Activated CD8-positive, alpha-beta memory T cell treated with anti-CD3 and anti-CD28 coated beads, Interleukin-2, amount 10 ng/mL, durations not matched to agents 7 days and 5 days (primary cell): ENCODE data around the gene TUBB4A. TPM values are rescaled to one million over a fixed set of nuclear protein-coding genes. Genes with fewer than 3 reads are reported as not detected.
"Not testable (repeated sequence)": the region's sequence is repeated elsewhere in the genome, so short reads cannot be mapped to it uniquely, and the experiment has no call there.

Experiments used
- ATAC-seq: fragments of 150-1000 bp; cut with Tn5 transposase; one replicate; pipeline ENCODE4 v1.10.0; 2021; ENCODE audit warnings: moderate library complexity
- CTCF ChIA-PET: fragments of 350-600 bp; sonication (Branson Sonifier 250); formaldehyde crosslinking; loops from one replicate; lab custom pipeline; 2021; ENCODE audit warnings: antibody characterized with exemption; lab: Charles Lee
- DNase-seq: peaks from one replicate; pipeline ENCODE4 v3.0.0-alpha.2; 2020
- H3K27ac Mint-ChIP-seq: one replicate; pipeline ENCODE4 v1.8.0; 2021; ENCODE audit warnings: mild to moderate bottlenecking, mixed read lengths
- H3K27me3 Mint-ChIP-seq: one replicate; pipeline ENCODE4 v1.8.0; 2021; ENCODE audit warnings: mixed read lengths
- H3K36me3 Mint-ChIP-seq: one replicate; pipeline ENCODE4 v1.8.0; 2021; ENCODE audit warnings: mild to moderate bottlenecking, mixed read lengths
- H3K4me1 Mint-ChIP-seq: one replicate; pipeline ENCODE4 v1.8.0; 2021; ENCODE audit warnings: mixed read lengths
- H3K4me3 Mint-ChIP-seq: one replicate; pipeline ENCODE4 v1.8.0; 2021; ENCODE audit warnings: mild to moderate bottlenecking, moderate library complexity, mixed read lengths
- H3K9me3 Mint-ChIP-seq: one replicate; pipeline ENCODE4 v1.8.0; 2022; ENCODE audit warnings: low read depth, mixed read lengths
- total RNA-seq, 2 experiments: library from RNA; stranded (reverse); gene quantifications; one replicate each; pipeline ENCODE4 v1.2.3, GENCODE V29; 2021

Gene TUBB4A
- total RNA-seq, 2 experiments from 2014 or later = 7.5 to 8.1 TPM

GRCh38 chr19:6518145-6518911, 16.2 kb upstream of the TUBB4A start:
- Mint-ChIP-seq H3K9me3 (no peaks in the 10 kb centered on the region), H3K36me3 (peaks cover 2% of the 10 kb centered on the region), H3K4me1 (peaks cover 51% of the 10 kb centered on the region), H3K27me3 (no peaks in the 10 kb centered on the region), H3K27ac (peak overlapping the region; percentile 86), H3K4me3 (peak overlapping the region; percentile 67)
- CTCF ChIA-PET = interaction anchor here (0.9 to 4.3 kb wide), 12 partner anchors 9 to 349 kb away, joined by 3 to 61 read pairs (median 6); partner anchors contain the start of genes GPR108, TNFSF14 and TNFSF9
- ATAC-seq = peak; percentile 26
- peak; percentile 76 for DNase-seq

GRCh38 chr19:6516659-6517291, 14.7 kb upstream of the TUBB4A start:
- peaks cover 41% of the 10 kb centered on the region for H3K4me1 Mint-ChIP-seq
- no peaks in the 10 kb centered on the region for H3K27me3 Mint-ChIP-seq
- H3K27ac Mint-ChIP-seq = peak overlapping the region; percentile 96
- DNase-seq = peak; percentile 95
- no peaks in the 10 kb centered on the region for H3K36me3 Mint-ChIP-seq
- CTCF ChIA-PET = interaction anchor here (0.6 to 4.3 kb wide), 42 partner anchors 10 to 374 kb away, joined by 3 to 61 read pairs (median 4); partner anchors contain the start of genes CD70, CLPP, DENND1C and GPR108
- H3K4me3 Mint-ChIP-seq = peak overlapping the region; percentile 89
- H3K9me3 Mint-ChIP-seq = no peaks in the 10 kb centered on the region
- peak; percentile 81 for ATAC-seq

GRCh38 chr19:6516018-6516658, 14.0 kb upstream of the TUBB4A start:
- peak; percentile 92 for DNase-seq
- peaks cover 40% of the 10 kb centered on the region for H3K4me1 Mint-ChIP-seq
- CTCF ChIA-PET = interaction anchor here (0.6 to 4.3 kb wide), 40 partner anchors 9 to 374 kb away, joined by 3 to 61 read pairs (median 4); partner anchors contain the start of genes CD70, CLPP, DENND1C and GPR108
- peak overlapping the region; percentile 96 for H3K27ac Mint-ChIP-seq
- H3K4me3 Mint-ChIP-seq = peak overlapping the region; percentile 89
- ATAC-seq = peak; percentile 71
- H3K27me3 Mint-ChIP-seq = no peaks in the 10 kb centered on the region
- H3K36me3 Mint-ChIP-seq = no peaks in the 10 kb centered on the region
- no peaks in the 10 kb centered on the region for H3K9me3 Mint-ChIP-seq

GRCh38 chr19:6514926-6515544, 12.9 kb upstream of the TUBB4A start:
- H3K36me3 Mint-ChIP-seq = no peaks in the 10 kb centered on the region
- H3K9me3 Mint-ChIP-seq = no peaks in the 10 kb centered on the region
- no peak for DNase-seq
- peaks cover 33% of the 10 kb centered on the region for H3K4me1 Mint-ChIP-seq
- H3K27me3 Mint-ChIP-seq = no peaks in the 10 kb centered on the region
- peak overlapping the region; percentile 11 for H3K4me3 Mint-ChIP-seq
- no peak for ATAC-seq
- H3K27ac Mint-ChIP-seq = no peak overlapping the region
- CTCF ChIA-PET = interaction anchor here (1.2 to 4.3 kb wide), 3 partner anchors 8 to 222 kb away, joined by 3 to 46 read pairs (median 11); partner anchors contain the start of gene GPR108

GRCh38 chr19:6514089-6514488, 12.0 kb upstream of the TUBB4A start:
- Mint-ChIP-seq H3K9me3 (no peaks in the 10 kb centered on the region), H3K27me3 (no peaks in the 10 kb centered on the region), H3K27ac (no peak overlapping the region), H3K4me1 (peaks cover 25% of the 10 kb centered on the region), H3K4me3 (no peak overlapping the region), H3K36me3 (no peaks in the 10 kb centered on the region)
- DNase-seq = no peak
- ATAC-seq = no peak
- CTCF ChIA-PET = no interaction called here

- ATAC-seq (no peak), DNase-seq (no peak)
- Mint-ChIP-seq H3K27ac (no peak overlapping the region), H3K27me3 (no peaks in the 10 kb centered on the region), H3K4me3 (no peak overlapping the region), H3K9me3 (no peaks in the 10 kb centered on the region), H3K36me3 (no peaks in the 10 kb centered on the region), H3K4me1 (no peaks in the 10 kb centered on the region)
- CTCF ChIA-PET = no interaction called here
These were observed 8.5 kb upstream of the TUBB4A start for GRCh38 chr19:6510618-6511017.

GRCh38 chr19:6509118-6509971, 7.2 kb upstream of the TUBB4A start:
- H3K4me3 Mint-ChIP-seq = no peak overlapping the region
- no peaks in the 10 kb centered on the region for H3K27me3 Mint-ChIP-seq
- H3K4me1 Mint-ChIP-seq = peaks cover 7% of the 10 kb centered on the region
- H3K9me3 Mint-ChIP-seq = no peaks in the 10 kb centered on the region
- DNase-seq (no peak), ATAC-seq (no peak)
- H3K27ac Mint-ChIP-seq = no peak overlapping the region
- no peaks in the 10 kb centered on the region for H3K36me3 Mint-ChIP-seq
- CTCF ChIA-PET = no interaction called here

- CTCF ChIA-PET = interaction anchor here (2.0 kb wide), 1 partner anchor 8 kb away, joined by 11 read pairs; no protein-coding TSS in a partner anchor
These were observed 6.1 kb upstream of the TUBB4A start for GRCh38 chr19:6508028-6508771.

GRCh38 chr19:6503407-6504201, 1.5 kb upstream of the TUBB4A start:
- Mint-ChIP-seq H3K4me1 (peaks cover 26% of the 10 kb centered on the region), H3K27ac (no peak overlapping the region), H3K36me3 (no peaks in the 10 kb centered on the region), H3K27me3 (peaks cover 9% of the 10 kb centered on the region), H3K4me3 (no peak overlapping the region), H3K9me3 (no peaks in the 10 kb centered on the region)
- DNase-seq (no peak), ATAC-seq (no peak)
- CTCF ChIA-PET = interaction anchor here (0.6 to 4.3 kb wide), 12 partner anchors 12 to 285 kb away, joined by 3 to 23 read pairs (median 6); partner anchors contain the start of genes DENND1C, GTF2F1 and VAV1

More at GRCh38 chr19:6508028-6508771, 6.1 kb upstream of the TUBB4A start:
- not testable (repeated sequence) for ATAC-seq, H3K4me1 Mint-ChIP-seq, H3K36me3 Mint-ChIP-seq, H3K9me3 Mint-ChIP-seq, H3K4me3 Mint-ChIP-seq, DNase-seq, H3K27me3 Mint-ChIP-seq, H3K27ac Mint-ChIP-seq

- Mint-ChIP-seq H3K9me3 (no peaks in the 10 kb centered on the region), H3K4me1 (peaks cover 32% of the 10 kb centered on the region), H3K27me3 (peaks cover 9% of the 10 kb centered on the region), H3K36me3 (no peaks in the 10 kb centered on the region), H3K4me3 (peak overlapping the region; percentile 73), H3K27ac (no peak overlapping the region)
- CTCF ChIA-PET = interaction anchor here (1.1 to 4.3 kb wide), 2 partner anchors 20 kb away, joined by 4 to 23 read pairs; partner anchors contain the start of gene DENND1C
- ATAC-seq (no peak), DNase-seq (no peak)
These were observed 1.0 kb downstream of the TUBB4A start for GRCh38 chr19:6500837-6501739.
